OCI-M2 (cell line): ENCODE data around the gene LCN9.
"Not testable (repeated sequence)": the region's sequence is repeated elsewhere in the genome, so short reads cannot be mapped to it uniquely, and the experiment has no call there.

ENCODE experiments used
- DNase-seq: peaks from one replicate; lab custom pipeline; 2025; ENCODE audit not compliant: unreplicated experiment; lab: John Stamatoyannopoulos, UW

Gene LCN9

DNA sequence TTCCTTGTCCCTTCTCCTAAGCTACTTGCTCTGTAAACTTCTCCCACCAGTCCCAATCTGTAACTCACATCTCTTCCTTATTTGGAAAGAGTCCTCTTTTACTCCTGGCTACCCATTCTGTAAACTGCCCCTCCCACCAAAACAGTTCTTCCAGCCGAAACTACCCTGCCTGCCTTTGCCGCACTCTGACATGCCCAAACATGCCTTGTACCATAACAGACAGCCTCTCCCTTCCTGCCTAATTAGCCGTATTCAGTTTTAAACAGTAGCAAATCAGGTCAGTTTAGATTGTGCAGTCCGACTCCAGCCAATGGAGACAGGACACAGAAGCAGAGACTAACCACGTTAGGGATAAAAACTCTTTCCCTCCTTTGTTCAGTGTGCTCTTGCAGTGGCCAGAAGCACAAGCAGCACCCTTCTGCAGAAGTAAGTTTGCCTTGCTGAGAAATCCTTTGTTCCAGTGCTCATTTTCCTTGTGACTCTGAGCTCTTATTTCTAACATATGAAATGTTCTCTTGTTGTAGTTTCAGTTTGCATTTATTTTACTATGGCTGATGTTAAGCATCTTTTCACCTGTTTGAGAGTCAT lies 18.4 kb upstream of the LCN9 start:
- DNase-seq: no peak

- no peak for DNase-seq
Measured at GRCh38 chr9:135647884-135648283, 15.2 kb upstream of the LCN9 start.

DNA sequence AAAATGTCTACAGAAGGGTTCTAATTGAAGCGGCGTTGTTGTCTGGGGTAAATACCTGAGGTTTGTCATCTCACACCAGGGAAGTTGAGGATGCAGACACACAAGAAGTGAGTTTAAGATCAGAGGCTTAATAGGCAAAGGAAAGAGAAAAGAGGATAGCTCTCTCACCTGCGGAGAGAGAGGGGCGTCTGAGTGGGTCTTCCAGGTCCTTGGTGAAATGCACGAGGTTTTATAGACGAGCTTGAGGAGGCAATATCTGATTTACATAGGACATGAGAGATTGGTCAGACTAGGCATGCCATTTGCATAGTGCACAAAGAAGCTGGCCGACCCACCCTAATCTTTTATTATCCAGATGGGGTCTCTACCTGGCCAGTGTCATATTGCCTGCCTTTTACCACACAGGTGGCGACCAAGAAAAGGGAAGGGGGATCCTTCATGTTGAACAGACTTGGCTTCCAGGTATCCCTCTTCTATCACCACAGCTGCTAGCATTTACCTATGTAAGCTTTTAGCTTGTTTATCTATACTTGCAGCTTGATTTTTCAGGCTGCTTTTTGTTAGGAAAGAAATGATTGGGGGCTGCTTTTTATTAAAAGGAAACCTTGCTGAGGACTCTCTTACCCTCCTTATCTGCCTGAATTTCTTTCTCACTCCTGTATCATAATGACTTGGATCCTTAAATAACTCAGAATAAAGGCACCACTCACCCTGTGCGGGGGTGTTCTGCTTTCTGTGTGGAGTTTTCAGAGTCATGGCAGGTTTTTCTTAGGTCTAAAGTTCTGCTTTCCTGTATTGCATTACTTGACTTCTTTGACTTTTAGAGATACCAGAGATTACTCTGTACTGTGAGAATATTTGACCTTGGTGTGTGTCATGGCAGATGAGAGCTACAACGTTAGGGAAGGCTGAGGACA lies 14.4 kb upstream of the LCN9 start:
- DNase-seq: no peak

DNA sequence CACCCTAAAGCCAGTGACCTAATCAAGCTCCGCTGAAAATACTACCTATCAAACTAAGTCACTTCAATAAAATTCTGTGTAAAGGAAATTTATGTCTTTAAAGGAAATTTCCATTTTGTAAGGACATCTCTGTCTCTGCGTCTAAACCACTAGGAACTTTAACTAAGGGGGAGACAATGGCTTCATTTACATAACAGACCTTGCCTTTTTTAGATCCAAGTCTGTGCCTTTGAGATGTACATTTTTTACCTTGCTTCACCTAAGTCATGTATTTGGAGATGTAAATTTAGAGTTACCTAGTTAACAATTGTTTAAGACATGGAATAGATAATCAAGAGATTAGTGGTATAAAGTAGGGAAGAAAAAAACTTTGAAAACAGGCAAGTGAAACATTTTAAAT lies 13.6 kb upstream of the LCN9 start:
- DNase-seq: no peak

DNA sequence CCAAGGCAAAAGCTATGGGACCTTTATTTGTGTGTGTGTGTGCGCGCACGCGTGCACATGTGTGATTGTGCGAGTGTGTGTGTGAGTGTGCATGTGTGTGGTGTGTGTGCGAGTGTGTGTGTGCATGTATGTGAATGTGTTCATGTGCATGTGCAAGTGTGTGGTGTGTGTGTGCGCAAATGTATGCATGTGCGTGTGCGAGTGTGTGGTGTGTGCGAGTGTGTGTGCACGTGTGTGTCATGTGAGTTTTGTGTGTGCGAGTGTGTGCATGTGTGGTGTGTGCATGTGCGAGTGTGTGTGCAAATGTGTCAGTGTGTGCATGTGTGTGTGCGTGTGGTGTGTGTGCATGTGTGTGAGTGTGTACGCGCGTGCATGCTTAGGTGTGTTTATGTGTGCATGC lies 12.7 kb upstream of the LCN9 start:
- DNase-seq: no peak

- no peak for DNase-seq
Measured at GRCh38 chr9:135655317-135655716, 7.8 kb upstream of the LCN9 start.

GRCh38 chr9:135657416-135657815 lies 5.7 kb upstream of the LCN9 start:
- DNase-seq: no peak

- DNase-seq: no peak
Measured at GRCh38 chr9:135659252-135659651, 3.9 kb upstream of the LCN9 start.

- no peak for DNase-seq
Measured at GRCh38 chr9:135660407-135660806, 2.7 kb upstream of the LCN9 start.

- DNase-seq: no peak
Measured at GRCh38 chr9:135661816-135662560, 1.1 kb upstream of the LCN9 start.

DNA sequence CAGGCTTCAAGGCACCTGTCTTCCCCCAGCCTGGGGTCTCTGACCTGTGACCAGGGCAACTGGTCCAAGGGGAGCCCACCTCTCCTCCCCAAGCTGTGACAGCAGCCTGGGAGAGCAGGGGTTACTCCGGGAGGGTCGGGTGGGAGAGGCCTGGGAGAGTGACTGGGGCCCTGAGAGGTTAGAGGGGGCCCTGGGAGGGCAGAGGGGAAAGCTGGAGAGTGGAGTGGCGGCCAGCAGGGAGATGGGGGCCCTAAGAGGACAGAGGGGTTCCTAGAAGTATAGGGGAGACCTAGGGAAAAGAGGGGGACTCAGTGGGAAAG lies 302 bp downstream of the LCN9 start:
- no peak for DNase-seq

DNA sequence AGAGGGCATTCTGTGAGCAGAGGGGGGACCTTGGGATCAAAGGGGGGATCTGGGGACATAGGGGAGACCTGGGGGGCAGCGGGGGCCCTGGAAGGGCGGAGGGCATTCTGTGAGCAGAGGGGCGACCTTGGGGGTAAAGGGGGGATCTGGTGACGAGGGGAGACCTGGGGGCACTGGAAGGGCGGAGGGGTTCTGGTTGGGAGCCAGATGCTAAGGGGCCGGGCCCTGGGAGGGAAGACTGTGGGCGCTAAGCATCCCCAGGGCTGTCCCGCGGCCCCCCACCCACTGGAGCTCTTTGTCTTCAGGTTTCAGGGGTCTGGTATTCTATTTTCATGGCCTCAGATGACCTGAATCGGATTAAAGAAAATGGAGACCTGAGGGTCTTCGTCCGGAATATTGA lies 748 bp downstream of the LCN9 start:
- DNase-seq: no peak

DNA sequence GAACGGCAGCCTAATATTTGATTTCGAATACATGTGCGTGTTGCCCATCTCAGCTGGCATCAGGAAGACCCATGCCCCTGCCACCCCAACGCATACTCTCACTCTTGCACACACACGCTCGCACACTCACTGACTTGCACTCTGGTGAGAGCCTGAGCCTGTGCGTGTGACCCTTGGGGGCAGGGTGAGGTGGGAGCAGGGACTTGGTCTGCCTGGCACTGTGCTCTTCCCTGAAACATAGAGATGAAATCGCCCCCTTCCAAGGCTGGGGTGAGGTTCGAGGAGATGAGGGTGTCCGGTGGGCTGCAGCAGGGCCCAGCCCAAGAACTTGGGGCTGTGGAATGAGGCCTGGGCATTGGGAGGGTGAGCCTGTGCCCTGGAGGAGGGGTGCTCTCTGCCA lies 1.2 kb downstream of the LCN9 start:
- DNase-seq: no peak

GRCh38 chr9:135664801-135665794 lies 2.0 kb downstream of the LCN9 start:
- no peak for DNase-seq

DNA sequence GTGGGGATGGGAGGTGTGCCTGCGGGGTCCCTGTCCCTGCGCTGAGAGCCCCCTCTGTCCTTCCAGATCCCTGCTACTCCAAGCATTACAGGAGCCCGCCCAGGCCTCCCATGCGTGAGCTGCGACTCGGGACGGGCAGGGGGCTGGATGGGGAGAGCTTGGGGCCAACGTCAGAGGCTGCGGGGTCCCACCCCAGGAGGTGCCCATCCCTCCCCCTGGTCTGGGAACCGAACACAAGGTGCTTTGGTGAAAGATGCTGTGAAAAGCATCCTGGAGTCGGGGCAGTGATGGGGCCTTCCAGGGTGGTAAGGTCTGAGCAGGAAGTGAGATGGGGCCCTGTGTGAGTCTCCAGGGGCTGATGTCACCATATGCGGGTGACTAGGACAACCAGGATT lies 2.7 kb downstream of the LCN9 start:
- no peak for DNase-seq

GRCh38 chr9:135666534-135667462 lies 3.7 kb downstream of the LCN9 start:
- DNase-seq: no peak

- no peak for DNase-seq
Measured at GRCh38 chr9:135667463-135668001, 4.4 kb downstream of the LCN9 start.

- not testable (repeated sequence) for DNase-seq
Measured at GRCh38 chr9:135669018-135669417, 5.9 kb downstream of the LCN9 start.

- no peak for DNase-seq
Measured at GRCh38 chr9:135669616-135670285, 6.6 kb downstream of the LCN9 start.
